ENCODE data around the gene CNNM2. TPM values are rescaled to one million over a fixed set of nuclear protein-coding genes. Genes with fewer than 3 reads are reported as not detected.

CNNM2 gene
- total RNA-seq, 1 experiment from 2014 or later: 4.9 TPM

DNA sequence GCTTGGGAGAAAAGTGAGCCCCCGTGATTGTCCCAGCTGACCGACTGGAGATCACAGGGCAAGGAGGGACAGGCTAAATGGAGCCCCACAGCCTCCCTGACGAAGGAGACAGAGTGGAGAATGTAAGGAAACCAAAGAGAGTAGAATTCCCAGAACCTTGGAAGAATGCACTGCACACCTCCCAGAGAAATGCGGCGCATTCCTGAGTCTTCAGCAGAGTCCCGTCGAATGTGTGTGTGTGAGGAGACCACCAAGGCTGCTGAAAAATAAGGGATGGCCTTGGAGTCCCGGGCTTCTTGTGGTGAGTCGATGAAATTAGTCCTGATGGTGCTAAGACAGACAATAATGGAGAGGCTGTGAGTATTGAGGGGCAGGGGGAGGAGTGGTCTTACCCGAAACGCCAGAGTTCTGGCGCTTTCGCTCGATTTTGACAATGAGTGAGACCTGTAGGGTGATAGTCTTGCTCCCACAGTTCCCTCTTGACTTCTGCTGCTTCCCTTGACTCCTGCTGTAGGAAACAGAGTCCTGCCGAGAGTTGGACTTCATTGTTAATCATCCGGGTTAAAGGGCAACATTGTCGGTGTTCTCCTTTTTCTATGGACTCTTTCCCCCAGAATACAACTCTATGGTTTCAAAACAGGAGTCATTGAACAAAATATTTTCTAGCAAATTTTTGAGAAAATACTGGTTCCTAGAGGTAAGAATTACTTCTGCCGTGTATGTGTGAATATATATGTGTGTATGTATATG lies 103.2 kb downstream of the CNNM2 start:
- no peak for DNase-seq (ENCODE audit: extremely low read depth, low read depth)

GRCh38 chr10:103021900-103022293 lies 103.8 kb downstream of the CNNM2 start:
- peak; percentile 52 for DNase-seq (ENCODE audit: extremely low read depth, low read depth)

- no peak for DNase-seq (ENCODE audit: extremely low read depth, low read depth)
These were observed 107.6 kb downstream of the CNNM2 start for GRCh38 chr10:103025696-103026095.

DNA sequence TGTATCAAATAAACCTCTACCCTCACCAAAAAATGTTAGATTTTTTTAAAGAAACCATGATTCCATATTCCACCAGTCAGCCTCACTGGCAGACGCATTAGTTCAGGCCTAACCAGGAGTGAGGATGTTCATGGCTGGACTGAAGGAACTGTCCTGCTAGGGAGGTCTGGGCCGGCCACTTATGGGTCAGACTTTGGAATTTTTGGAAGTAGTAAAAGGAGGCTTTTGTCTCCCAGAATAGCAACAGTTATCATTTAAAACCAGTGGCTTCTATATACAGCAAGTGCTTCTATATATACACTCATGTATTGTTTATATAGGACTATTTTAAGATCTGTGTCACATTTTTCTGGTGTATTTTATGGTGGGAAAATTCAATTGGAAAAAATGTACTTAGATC lies 120.5 kb downstream of the CNNM2 start:
- no peak for DNase-seq (ENCODE audit: extremely low read depth, low read depth)

DNA sequence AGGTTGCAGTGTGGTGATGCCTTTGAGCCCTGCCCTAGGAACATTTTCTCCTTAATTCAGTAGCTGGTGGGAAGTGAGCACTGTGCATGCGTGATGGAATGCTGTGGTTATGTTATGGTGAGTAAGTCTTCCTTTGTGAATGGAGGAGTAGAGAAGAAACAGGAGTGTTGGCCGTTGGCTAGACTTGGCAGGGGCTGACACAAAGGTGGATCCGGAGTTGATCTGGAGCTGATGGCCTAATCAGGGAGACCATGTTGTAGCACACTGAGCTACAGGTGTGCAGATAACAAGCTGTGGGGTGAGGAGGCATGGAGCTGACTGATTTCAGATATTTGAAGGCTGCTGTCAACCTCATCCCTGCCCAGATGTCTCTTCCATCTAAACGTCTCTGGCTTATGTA lies 122.3 kb downstream of the CNNM2 start:
- DNase-seq (ENCODE audit: extremely low read depth, low read depth): no peak

DNA sequence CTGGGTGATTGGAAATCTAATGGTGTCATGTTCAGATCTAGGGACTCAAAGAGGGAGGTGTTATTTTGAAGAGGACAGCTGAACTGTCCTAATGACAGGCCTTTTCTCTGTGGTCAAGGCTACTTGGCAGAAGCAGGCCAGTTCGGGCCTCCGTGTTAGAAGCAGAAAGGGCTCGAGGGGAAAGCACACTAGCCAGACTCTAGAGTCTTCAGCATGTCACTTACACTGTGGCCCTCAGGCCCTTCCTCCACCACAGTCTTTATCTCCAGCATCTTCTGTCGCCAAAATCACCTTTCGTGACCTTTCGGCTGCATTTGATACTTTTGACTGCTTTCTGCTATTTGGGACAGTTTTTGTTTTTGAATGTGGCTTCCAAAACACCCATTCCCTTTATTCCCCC lies 123.3 kb downstream of the CNNM2 start:
- no peak for DNase-seq (ENCODE audit: extremely low read depth, low read depth)

- no peak for DNase-seq (ENCODE audit: extremely low read depth, low read depth)
These were observed 124.0 kb downstream of the CNNM2 start for GRCh38 chr10:103042129-103042528.

DNA sequence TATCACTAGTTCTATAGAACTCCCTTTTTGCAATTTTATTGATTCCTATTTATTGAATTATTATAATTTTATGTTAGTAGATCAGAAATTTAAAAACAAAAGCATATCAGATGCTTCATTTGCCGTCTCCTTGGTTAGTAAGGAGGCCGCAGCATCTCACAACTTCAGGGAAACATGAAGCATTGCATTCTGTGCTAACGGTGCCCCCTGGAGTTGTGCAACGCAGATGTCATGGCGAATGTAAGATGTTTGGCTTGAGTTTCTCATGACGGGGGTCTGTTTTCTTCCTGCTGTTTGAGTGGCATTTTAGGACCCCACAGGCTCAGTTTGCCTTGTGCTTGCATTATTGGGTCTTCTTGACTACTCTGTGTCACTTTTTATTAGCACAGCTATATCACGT lies 124.8 kb downstream of the CNNM2 start:
- DNase-seq (ENCODE audit: extremely low read depth, low read depth): no peak

DNA sequence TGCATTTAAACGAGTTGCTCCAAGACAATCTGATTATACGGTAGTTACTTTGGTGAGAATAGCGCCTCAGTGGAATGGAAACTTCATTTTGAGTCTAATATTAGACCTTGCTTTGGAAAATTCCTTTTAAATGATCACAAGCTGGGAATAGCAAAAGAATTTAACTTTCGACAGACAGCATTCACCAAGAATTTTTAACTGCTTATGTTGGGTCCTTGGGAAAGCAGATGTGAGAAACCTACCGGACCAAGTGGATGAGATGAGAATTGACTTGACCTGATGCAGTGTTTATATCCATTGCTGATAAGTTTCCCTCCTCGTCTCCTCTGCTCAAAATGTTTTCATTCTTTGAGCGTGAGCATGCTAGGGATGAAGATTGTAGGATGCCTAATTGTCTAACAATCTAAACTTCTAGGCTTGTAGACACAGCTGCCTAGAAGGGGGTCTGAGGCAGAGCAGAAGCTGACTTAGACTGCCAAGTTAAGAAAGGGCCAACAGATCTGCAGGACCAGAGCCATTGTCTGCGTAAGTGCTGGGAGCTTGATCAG lies 126.9 kb downstream of the CNNM2 start:
- DNase-seq (ENCODE audit: extremely low read depth, low read depth): no peak

GRCh38 chr10:103045961-103046360 lies 127.9 kb downstream of the CNNM2 start:
- no peak for DNase-seq (ENCODE audit: extremely low read depth, low read depth)

GRCh38 chr10:103047381-103047780 lies 129.3 kb downstream of the CNNM2 start:
- DNase-seq (ENCODE audit: extremely low read depth, low read depth): no peak

DNA sequence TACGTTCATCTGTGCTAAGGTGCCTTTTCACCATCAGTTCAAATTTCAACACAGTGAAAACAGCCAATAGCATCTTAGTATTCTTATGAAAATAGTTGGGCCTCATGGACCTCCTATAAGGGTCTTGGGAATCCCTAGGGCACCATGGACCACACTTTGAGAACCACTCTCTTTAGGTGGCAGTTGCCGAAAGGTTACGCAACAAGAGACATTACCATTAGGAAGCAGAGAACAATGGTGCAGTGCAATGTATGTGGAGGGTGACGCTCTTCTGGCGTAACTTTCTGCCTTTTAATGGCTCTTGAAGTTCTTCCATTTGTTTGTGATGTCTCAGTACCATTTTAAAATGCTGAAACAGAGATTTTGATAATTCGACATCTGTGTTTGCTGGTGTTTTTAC lies 131.1 kb downstream of the CNNM2 start:
- DNase-seq (ENCODE audit: extremely low read depth, low read depth): no peak

DNA sequence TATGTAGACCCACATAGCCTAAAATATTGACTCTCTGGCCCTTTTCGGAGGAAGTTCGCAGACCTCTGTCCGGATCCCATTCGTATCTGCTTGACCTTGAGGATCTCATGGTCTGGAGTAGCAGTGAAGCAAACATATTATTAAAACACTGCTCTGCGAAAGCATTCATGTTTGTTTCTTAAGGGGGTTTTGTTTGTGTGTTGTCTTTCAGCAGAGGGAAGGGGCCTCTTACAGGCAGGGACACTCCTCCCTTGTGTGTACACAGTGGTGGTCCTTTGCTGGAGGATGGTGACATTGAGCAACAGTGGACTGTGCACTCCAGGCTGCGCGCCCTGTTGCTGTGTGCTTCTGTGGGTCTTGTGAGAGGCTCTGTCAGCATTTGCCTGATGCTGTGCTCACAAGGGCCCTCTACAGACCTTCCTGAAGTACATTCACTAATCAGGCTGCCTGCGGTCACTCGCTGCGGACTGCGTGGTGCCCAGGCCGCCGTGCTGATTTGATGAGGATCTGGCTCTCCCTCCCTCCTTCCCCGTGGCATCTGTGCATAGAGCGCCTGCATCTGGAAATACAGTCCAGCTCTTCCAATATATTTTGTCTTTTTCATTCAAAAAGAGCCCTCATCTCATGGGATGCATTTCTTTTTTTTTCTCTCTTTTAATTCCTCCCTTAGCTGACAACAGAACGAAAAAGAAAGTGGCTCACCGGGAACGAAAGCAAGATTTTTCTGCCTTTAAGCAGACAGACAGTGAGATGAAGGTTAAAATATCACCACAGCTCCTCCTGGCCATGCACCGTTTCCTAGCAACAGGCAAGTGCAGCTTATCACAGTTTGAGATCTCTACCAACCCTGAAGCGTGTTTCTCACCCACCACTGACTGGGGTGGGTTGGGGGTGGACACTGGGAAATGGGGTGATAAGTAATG lies 135.8 kb downstream of the CNNM2 start:
- peak; percentile 59 for DNase-seq (ENCODE audit: extremely low read depth, low read depth)

DNA sequence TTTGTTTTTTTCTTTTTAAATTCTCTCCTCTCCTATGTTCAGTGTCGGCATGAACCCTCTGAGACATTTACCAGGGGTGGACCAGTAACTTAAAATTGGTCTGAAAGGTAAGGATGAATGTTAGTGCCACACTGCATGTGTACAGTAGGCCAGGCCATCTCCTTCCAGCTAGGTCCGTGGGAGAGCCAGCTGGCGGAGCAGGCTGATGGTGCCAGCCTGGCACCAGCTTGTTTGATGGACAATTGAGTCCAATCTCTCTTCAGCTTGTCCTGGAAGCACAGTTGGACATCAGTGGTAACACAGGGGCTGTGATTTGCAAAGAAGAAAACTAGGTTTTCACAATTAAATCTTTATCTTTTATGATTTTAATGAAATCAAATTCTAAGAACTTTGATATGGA lies 136.5 kb downstream of the CNNM2 start:
- no peak for DNase-seq (ENCODE audit: extremely low read depth, low read depth)

GRCh38 chr10:103055105-103055504 lies 137.0 kb downstream of the CNNM2 start:
- no peak for DNase-seq (ENCODE audit: extremely low read depth, low read depth)

- no peak for DNase-seq (ENCODE audit: extremely low read depth, low read depth)
These were observed 139.9 kb downstream of the CNNM2 start for GRCh38 chr10:103058034-103058433.

- no peak for DNase-seq (ENCODE audit: extremely low read depth, low read depth)
These were observed 142.5 kb downstream of the CNNM2 start for GRCh38 chr10:103060575-103060974.

GRCh38 chr10:103062854-103063590 lies 144.9 kb downstream of the CNNM2 start:
- no peak for DNase-seq (ENCODE audit: extremely low read depth, low read depth)

DNA sequence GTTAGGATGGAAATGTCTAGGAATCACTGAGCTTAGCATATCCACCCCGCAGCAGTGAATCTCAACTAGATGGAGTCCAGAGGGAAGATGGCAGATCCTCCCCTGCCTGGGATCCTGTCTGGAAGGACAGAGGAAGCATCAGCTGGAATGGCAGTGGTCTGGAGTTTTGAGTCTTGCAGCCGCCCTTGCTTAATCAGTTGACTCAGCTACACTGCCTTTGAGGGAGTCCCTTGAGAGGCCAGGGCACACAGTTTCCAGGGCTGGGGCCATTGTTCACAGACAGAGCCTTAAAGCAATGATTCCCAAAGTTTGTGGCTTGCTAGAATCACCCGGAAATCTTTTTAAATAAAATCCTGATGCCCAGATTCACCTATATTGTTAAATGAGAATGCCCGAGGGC lies 146.9 kb downstream of the CNNM2 start:
- DNase-seq (ENCODE audit: extremely low read depth, low read depth): no peak

GRCh38 chr10:103066141-103067098 lies 148.3 kb downstream of the CNNM2 start:
- DNase-seq (ENCODE audit: extremely low read depth, low read depth): no peak
